Activated CD4-positive, alpha-beta T cell treated with anti-CD3 and anti-CD28 coated beads, Interleukin-2, Interleukin-4, amounts not matched to agents 100 ng/mL and 50 ng/mL, durations not matched to agents 16 hours and 8 hours (primary cell): ENCODE measurements around the gene TAF3.

Experiments used
- DNase-seq: peaks from one replicate; pipeline ENCODE4 v3.0.0-alpha.2; 2020; ENCODE audit warnings: low spot score

TAF3 gene

GRCh38 chr10:7933262-7933661 is 115.0 kb downstream of the TAF3 start:
- DNase-seq, result no peak

GRCh38 chr10:7933757-7934156 is 115.5 kb downstream of the TAF3 start:
- no peak for DNase-seq

GRCh38 chr10:7937315-7937945 is 119.1 kb downstream of the TAF3 start:
- no peak for DNase-seq

- no peak for DNase-seq
These were observed 123.3 kb downstream of the TAF3 start for GRCh38 chr10:7941576-7941975.

GRCh38 chr10:7942316-7942715 is 124.0 kb downstream of the TAF3 start:
- no peak for DNase-seq

- DNase-seq, result no peak
These were observed 124.6 kb downstream of the TAF3 start for GRCh38 chr10:7942859-7943258.

- no peak for DNase-seq
These were observed 125.8 kb downstream of the TAF3 start for GRCh38 chr10:7944215-7944480.

- DNase-seq, result no peak
These were observed 126.2 kb downstream of the TAF3 start for GRCh38 chr10:7944537-7944936.

GRCh38 chr10:7945034-7945433 is 126.7 kb downstream of the TAF3 start:
- no peak for DNase-seq

- no peak for DNase-seq
These were observed 127.3 kb downstream of the TAF3 start for GRCh38 chr10:7945469-7946187.

GRCh38 chr10:7948371-7949000 is 130.2 kb downstream of the TAF3 start:
- no peak for DNase-seq

- no peak for DNase-seq
These were observed 132.9 kb downstream of the TAF3 start for GRCh38 chr10:7950981-7951847.

- DNase-seq, result no peak
These were observed 134.0 kb downstream of the TAF3 start for GRCh38 chr10:7952266-7952665.

GRCh38 chr10:7953447-7953846 is 135.1 kb downstream of the TAF3 start:
- DNase-seq, result no peak

- no peak for DNase-seq
These were observed 137.1 kb downstream of the TAF3 start for GRCh38 chr10:7955446-7955845.

GRCh38 chr10:7956508-7956907 is 138.2 kb downstream of the TAF3 start:
- DNase-seq, result peak; percentile 54

- DNase-seq, result no peak
These were observed 139.3 kb downstream of the TAF3 start for GRCh38 chr10:7957591-7957990.

- DNase-seq, result no peak
These were observed 140.1 kb downstream of the TAF3 start for GRCh38 chr10:7958442-7958841.

- DNase-seq, result no peak
These were observed 141.8 kb downstream of the TAF3 start for GRCh38 chr10:7960108-7960507.

- no peak for DNase-seq
These were observed 144.3 kb downstream of the TAF3 start for GRCh38 chr10:7962592-7962991.

- DNase-seq, result no peak
These were observed 147.2 kb downstream of the TAF3 start for GRCh38 chr10:7965457-7965856.

- no peak for DNase-seq
These were observed 148.7 kb downstream of the TAF3 start for GRCh38 chr10:7967035-7967434.
